ENCODE results near the gene SLC22A8.

Gene SLC22A8

DNA sequence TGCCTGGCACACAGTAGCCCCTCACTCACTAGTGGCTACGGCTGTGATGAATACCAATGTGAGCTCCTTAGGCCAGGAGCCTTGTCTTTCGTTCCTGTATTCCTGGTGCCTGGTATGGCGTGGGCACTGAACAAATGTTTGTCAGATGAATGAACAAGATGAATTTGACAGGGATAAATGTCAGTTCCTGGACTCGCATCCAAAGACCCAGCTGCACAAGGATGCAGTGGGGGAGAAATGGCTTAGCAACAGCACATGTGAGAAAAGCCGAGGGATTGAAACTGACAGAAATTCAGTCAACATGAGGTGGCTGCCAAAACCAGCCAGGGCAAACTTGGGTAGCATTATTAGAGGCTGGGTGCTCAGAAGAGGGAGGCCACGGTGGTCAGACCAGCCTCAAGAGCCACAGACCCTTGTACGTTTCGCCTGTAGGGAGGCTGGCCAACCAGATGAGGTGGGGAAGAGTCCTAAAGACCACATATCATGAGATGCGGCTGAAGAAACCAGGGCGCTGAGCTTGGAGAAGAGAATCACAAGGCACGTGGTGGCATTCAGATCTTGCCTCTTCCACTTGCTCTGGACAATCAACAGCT is 7.7 kb upstream of the SLC22A8 start:
- POLR2A ChIA-PET, result interaction anchor here (1.0 to 1.3 kb wide), 2 partner anchors 117 to 182 kb away, joined by 3 to 6 read pairs; no protein-coding TSS in a partner anchor
- CTCF ChIA-PET, result interaction anchor here (0.7 to 7.6 kb wide), 14 partner anchors 10 to 190 kb away, joined by 3 to 130 read pairs (median 4); no protein-coding TSS in a partner anchor
- no peak for TF ChIP-seq PKNOX1 (IDR thresholded peaks at IDR 0.05)
- no peak for DNase-seq (ENCODE audit: extremely low spot score)

GRCh38 chr11:63022441-63022840 is 6.8 kb upstream of the SLC22A8 start:
- TF ChIP-seq TARDBP (IDR thresholded peaks at IDR 0.05) (no peak), BHLHE40 (IDR thresholded peaks at IDR 0.05; ENCODE audit: borderline replicate concordance) (no peak), SP1 (IDR thresholded peaks at IDR 0.05) (no peak)
- POLR2A ChIA-PET, result no interaction called here
- DNase-seq (ENCODE audit: extremely low spot score), result no peak
- CTCF ChIA-PET, result interaction anchor here (0.5 to 7.6 kb wide), 10 partner anchors 10 to 192 kb away, joined by 3 to 130 read pairs (median 6); no protein-coding TSS in a partner anchor

DNA sequence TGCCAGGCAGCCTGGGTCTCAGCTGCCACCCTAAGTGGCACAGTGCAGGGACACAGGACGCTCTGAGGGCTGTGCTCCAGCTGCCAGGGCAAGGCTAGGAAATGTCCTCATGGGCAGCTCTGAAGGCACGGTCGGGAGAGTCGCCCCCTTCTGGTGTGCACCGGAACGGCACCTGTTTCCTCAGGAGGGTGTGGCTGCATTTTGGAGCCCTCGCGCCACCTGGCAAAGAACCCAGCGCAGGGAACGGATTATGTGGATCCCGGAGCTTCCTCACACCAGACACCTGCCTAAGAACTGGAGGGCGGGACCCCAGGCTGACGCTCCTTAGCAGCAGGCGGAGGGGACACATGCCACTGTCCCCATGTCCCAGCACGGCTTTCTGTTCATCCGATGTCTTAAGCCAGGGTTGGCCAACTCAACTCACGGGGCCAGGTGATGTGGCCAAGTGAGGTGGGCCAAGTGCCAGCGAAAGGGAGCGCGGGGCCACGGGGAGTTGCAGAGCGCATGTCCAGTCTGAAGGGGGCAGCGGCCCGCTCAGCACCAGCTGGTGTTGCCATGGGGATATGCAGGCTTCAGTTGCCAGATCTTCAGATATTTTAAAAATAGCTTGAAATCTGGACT is 5.1 kb upstream of the SLC22A8 start:
- ChIA-PET POLR2A (no interaction called here), CTCF (interaction anchor here (0.6 to 7.6 kb wide), 12 partner anchors 9 to 116 kb away, joined by 3 to 130 read pairs (median 4); no protein-coding TSS in a partner anchor)
- TF ChIP-seq SUZ12 (IDR thresholded peaks at IDR 0.05) (no peak), FOXK2 (IDR thresholded peaks at IDR 0.05) (no peak)
- DNase-seq (ENCODE audit: extremely low spot score), result peak; percentile 56

- ChIA-PET POLR2A (interaction anchor here (1.3 kb wide), 1 partner anchor 178 kb away, joined by 4 read pairs; no protein-coding TSS in a partner anchor), CTCF (interaction anchor here (1.3 to 7.6 kb wide), 4 partner anchors 11 to 115 kb away, joined by 4 to 130 read pairs (median 13); no protein-coding TSS in a partner anchor)
- no peak for TF ChIP-seq ARNT (IDR thresholded peaks at IDR 0.05)
- TF ChIP-seq LEF1 (IDR thresholded peaks at IDR 0.05; ENCODE audit: borderline replicate concordance), result no peak
- TF ChIP-seq FOXA1 (IDR thresholded peaks at IDR 0.05), result no peak
- no peak for TF ChIP-seq SP1 (IDR thresholded peaks at IDR 0.05)
- TF ChIP-seq BHLHE40 (IDR thresholded peaks at IDR 0.05; ENCODE audit: borderline replicate concordance), result no peak
- TF ChIP-seq FOXM1 (IDR thresholded peaks at IDR 0.05; ENCODE audit: borderline replicate concordance), result no peak
- no peak for TF ChIP-seq PKNOX1 (IDR thresholded peaks at IDR 0.05)
- TF ChIP-seq HDGF (IDR thresholded peaks at IDR 0.05; ENCODE audit: borderline replicate concordance), result no peak
- TF ChIP-seq SUZ12 (IDR thresholded peaks at IDR 0.05), result no peak
- TF ChIP-seq NFRKB (IDR thresholded peaks at IDR 0.05), result no peak
- no peak for TF ChIP-seq L3MBTL2 (conservative IDR thresholded peaks at IDR 0.05)
- no peak for TF ChIP-seq ZNF384 (IDR thresholded peaks at IDR 0.05)
- no peak for TF ChIP-seq CTBP1 (IDR thresholded peaks at IDR 0.05; ENCODE audit: borderline replicate concordance)
- no peak for TF ChIP-seq TARDBP (IDR thresholded peaks at IDR 0.05)
- DNase-seq (ENCODE audit: extremely low spot score), result no peak
These were observed 3.9 kb upstream of the SLC22A8 start for GRCh38 chr11:63019506-63019905.

- TF ChIP-seq CTBP1 (IDR thresholded peaks at IDR 0.05; ENCODE audit: borderline replicate concordance), result no peak
- peak; percentile 25 for DNase-seq (ENCODE audit: extremely low spot score)
- ChIA-PET POLR2A (no interaction called here), CTCF (interaction anchor here (0.8 to 7.6 kb wide), 3 partner anchors 30 to 113 kb away, joined by 3 to 130 read pairs (median 6); no protein-coding TSS in a partner anchor)
These were observed 1.8 kb upstream of the SLC22A8 start for GRCh38 chr11:63017306-63017974.

DNA sequence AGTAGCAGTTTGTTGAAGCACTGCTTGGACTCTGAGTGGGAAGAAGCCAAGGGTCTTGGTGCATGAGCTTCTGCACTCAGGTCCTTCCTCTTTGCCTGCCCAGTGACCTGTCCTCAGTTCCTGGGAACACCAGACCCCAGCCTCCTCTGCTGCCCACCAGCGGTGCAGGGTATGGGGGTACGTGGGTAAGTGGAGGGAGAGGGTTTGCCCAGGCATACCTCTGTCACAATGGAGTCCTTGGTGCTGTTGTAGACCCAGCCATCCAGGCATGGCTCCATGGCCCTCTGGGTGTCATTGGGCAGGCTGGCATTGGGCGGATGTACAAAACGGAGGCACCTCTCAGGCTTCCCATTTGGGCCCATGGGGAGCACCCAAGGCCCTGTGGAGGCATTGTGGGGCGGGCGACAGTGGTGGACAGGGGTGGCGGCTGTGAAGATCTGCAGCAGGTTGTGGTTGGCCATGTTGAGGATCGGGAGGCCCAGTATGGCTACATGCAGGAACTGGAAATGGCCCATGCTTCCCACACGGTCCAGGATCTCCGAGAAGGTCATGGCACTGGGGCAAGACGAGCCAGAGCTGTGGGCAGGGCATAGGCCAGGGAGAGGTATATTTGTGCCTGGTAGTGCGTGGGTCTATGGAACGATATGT is 1.1 kb downstream of the SLC22A8 start:
- ChIA-PET POLR2A (no interaction called here), CTCF (interaction anchor here (1.3 kb wide), 1 partner anchor 108 kb away, joined by 6 read pairs; no protein-coding TSS in a partner anchor)
- TF ChIP-seq FOXM1 (IDR thresholded peaks at IDR 0.05; ENCODE audit: borderline replicate concordance), result no peak
- no peak for TF ChIP-seq FOXK2 (IDR thresholded peaks at IDR 0.05)
- TF ChIP-seq HDGF (IDR thresholded peaks at IDR 0.05; ENCODE audit: borderline replicate concordance), result no peak
- no peak for TF ChIP-seq LEF1 (IDR thresholded peaks at IDR 0.05; ENCODE audit: borderline replicate concordance)
- no peak for TF ChIP-seq CTBP1 (IDR thresholded peaks at IDR 0.05; ENCODE audit: borderline replicate concordance)
- no peak for TF ChIP-seq SUZ12 (IDR thresholded peaks at IDR 0.05)
- DNase-seq (ENCODE audit: extremely low spot score), result no peak

GRCh38 chr11:63012839-63013238 is 2.8 kb downstream of the SLC22A8 start:
- CTCF ChIA-PET, result no interaction called here
- TF ChIP-seq FOXM1 (IDR thresholded peaks at IDR 0.05; ENCODE audit: borderline replicate concordance) (no peak), SUZ12 (IDR thresholded peaks at IDR 0.05) (no peak), PKNOX1 (IDR thresholded peaks at IDR 0.05) (no peak)
- DNase-seq (ENCODE audit: extremely low spot score), result no peak
- POLR2A ChIA-PET, result no interaction called here

Data from HEK293T (cell line).